ENCODE measurements around the gene PTX4.

- TF ChIP-seq REST (IDR thresholded peaks at IDR 0.05; ENCODE audit: insufficient read depth in 1 of 2, low read depth in 2 of 2, low read length in 2 of 2): no peak
- no peak for TF ChIP-seq SIN3A (IDR thresholded peaks at IDR 0.05; ENCODE audit: borderline replicate concordance, insufficient read depth, low read length)
- TF ChIP-seq TAF1 (IDR thresholded peaks at IDR 0.05; ENCODE audit: borderline replicate concordance, insufficient read depth, low read length): no peak
- no peak for TF ChIP-seq POLR2AphosphoS5 (IDR thresholded peaks at IDR 0.05; ENCODE audit: low read depth, low read length)
- no peak for TF ChIP-seq FOXP2 (optimal IDR thresholded peaks at IDR 0.05; ENCODE audit: borderline replicate concordance, extremely low read depth, extremely low read length, insufficient read depth)
These were observed 23.2 kb upstream of the PTX4 start for GRCh38 chr16:1511662-1512569.

All from PFSK-1 (cell line).